Activated CD4-positive, alpha-beta memory T cell treated with anti-CD3 and anti-CD28 coated beads for 36 hours (primary cell): ENCODE measurements around the gene ADGRB3. TPM values are rescaled to one million over a fixed set of nuclear protein-coding genes. Genes with fewer than 3 reads are reported as not detected.

Source experiments
- CTCF ChIA-PET: fragments of 350-600 bp; sonication (Branson Sonifier 250); formaldehyde crosslinking; loops from one replicate; lab custom pipeline; 2021; ENCODE audit warnings: antibody characterized with exemption, inconsistent platforms; lab: Charles Lee
- POLR2A ChIA-PET: fragments of 350-600 bp; sonication (Branson Sonifier 250); formaldehyde crosslinking; loops from one replicate; lab custom pipeline; 2021; ENCODE audit warnings: antibody characterized with exemption; lab: Charles Lee
- DNase-seq: peaks from one replicate; pipeline ENCODE4 v3.0.0-alpha.2; 2020
- H3K27ac Mint-ChIP-seq: one replicate; pipeline ENCODE4 v1.8.0; 2021; ENCODE audit warnings: mixed read lengths
- H3K27me3 Mint-ChIP-seq: one replicate; pipeline ENCODE4 v1.8.0; 2021; ENCODE audit warnings: mixed read lengths
- H3K36me3 Mint-ChIP-seq: one replicate; pipeline ENCODE4 v1.8.0; 2021; ENCODE audit warnings: mixed read lengths
- H3K4me1 Mint-ChIP-seq: one replicate; pipeline ENCODE4 v1.8.0; 2021; ENCODE audit warnings: low read depth, mixed read lengths
- H3K4me3 Mint-ChIP-seq: one replicate; pipeline ENCODE4 v1.8.0; 2021; ENCODE audit warnings: mild to moderate bottlenecking, mixed read lengths
- H3K9me3 Mint-ChIP-seq: one replicate; pipeline ENCODE4 v1.8.0; 2021; ENCODE audit warnings: mixed read lengths
- intact Hi-C: fragments of 100-400 bp; cut with micrococcal nuclease; formaldehyde crosslinking; loops from one replicate; pipeline ENCODE4 v1.15.1; 2023
- total RNA-seq, 2 experiments: library from RNA; stranded (reverse); gene quantifications; one replicate each; pipeline ENCODE4 v1.2.3, GENCODE V29; 2021

Gene ADGRB3
- total RNA-seq, 2 experiments from 2014 or later = not detected

- ChIA-PET CTCF (interaction anchor here (1.0 kb wide), 1 partner anchor 27 kb away, joined by 3 read pairs; no protein-coding TSS in a partner anchor), POLR2A (no interaction called here)
- Mint-ChIP-seq H3K4me3 (no peak overlapping the region), H3K27me3 (no peaks in the 10 kb centered on the region), H3K36me3 (no peaks in the 10 kb centered on the region), H3K27ac (no peak overlapping the region), H3K4me1 (no peaks in the 10 kb centered on the region), H3K9me3 (no peaks in the 10 kb centered on the region)
- no peak for DNase-seq
- intact Hi-C loops = no loop called here
These were observed 359.4 kb downstream of the ADGRB3 start for GRCh38 chr6:68994521-68994920.

DNA sequence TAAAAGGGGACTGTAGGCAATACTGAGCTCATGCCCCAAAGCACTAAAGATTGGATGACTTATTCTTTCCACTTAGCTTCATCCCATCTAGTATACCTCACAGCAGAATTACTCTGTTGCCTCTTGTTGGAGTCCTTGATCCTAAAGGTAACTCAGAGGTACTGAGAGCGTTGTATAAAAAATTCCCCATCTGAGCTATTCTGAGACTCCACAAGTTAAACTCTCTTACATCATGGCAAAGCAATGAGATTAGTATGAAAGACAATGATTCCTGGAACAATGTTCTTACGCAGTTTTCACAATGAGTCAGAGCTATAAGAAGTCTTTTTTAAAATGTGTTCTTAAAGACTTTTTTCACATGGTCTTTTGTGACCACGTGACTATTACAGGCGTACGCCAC, 370.1 kb downstream of the ADGRB3 start:
- H3K36me3 Mint-ChIP-seq = no peaks in the 10 kb centered on the region
- ChIA-PET POLR2A (no interaction called here), CTCF (no interaction called here)
- no peak overlapping the region for H3K27ac Mint-ChIP-seq
- DNase-seq = no peak
- no peaks in the 10 kb centered on the region for H3K9me3 Mint-ChIP-seq
- H3K4me1 Mint-ChIP-seq = no peaks in the 10 kb centered on the region
- H3K27me3 Mint-ChIP-seq = no peaks in the 10 kb centered on the region
- intact Hi-C loops = no loop called here
- no peak overlapping the region for H3K4me3 Mint-ChIP-seq

DNA sequence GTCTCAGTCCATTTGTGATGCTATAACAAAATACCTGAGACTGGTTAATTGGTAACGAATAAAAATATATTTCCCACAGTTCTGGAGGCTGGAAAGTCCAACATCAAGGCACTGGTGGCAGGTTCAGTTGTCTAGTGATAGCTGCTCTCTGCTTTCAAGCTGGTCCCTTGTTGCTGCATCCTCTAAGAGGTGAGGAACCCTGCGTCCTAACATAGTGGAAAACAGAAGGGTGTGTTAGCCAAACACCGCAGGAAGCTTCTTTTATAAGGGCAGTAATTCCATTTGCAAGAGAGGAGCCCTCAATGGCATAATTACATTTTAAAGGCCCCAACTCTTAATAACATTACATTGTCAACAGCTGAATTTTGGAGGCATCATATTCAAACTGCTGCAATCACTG, 372.7 kb downstream of the ADGRB3 start:
- H3K36me3 Mint-ChIP-seq = no peaks in the 10 kb centered on the region
- no peaks in the 10 kb centered on the region for H3K4me1 Mint-ChIP-seq
- H3K9me3 Mint-ChIP-seq = no peaks in the 10 kb centered on the region
- CTCF ChIA-PET = no interaction called here
- H3K27me3 Mint-ChIP-seq = no peaks in the 10 kb centered on the region
- POLR2A ChIA-PET = no interaction called here
- intact Hi-C loops = no loop called here
- H3K4me3 Mint-ChIP-seq = no peak overlapping the region
- DNase-seq = no peak
- H3K27ac Mint-ChIP-seq = no peak overlapping the region

GRCh38 chr6:69012211-69012610, 377.1 kb downstream of the ADGRB3 start:
- POLR2A ChIA-PET = no interaction called here
- no peaks in the 10 kb centered on the region for H3K27me3 Mint-ChIP-seq
- H3K27ac Mint-ChIP-seq = no peak overlapping the region
- no peaks in the 10 kb centered on the region for H3K4me1 Mint-ChIP-seq
- no peak for DNase-seq
- intact Hi-C loops = no loop called here
- H3K36me3 Mint-ChIP-seq = no peaks in the 10 kb centered on the region
- CTCF ChIA-PET = no interaction called here
- H3K4me3 Mint-ChIP-seq = no peak overlapping the region
- no peaks in the 10 kb centered on the region for H3K9me3 Mint-ChIP-seq

DNA sequence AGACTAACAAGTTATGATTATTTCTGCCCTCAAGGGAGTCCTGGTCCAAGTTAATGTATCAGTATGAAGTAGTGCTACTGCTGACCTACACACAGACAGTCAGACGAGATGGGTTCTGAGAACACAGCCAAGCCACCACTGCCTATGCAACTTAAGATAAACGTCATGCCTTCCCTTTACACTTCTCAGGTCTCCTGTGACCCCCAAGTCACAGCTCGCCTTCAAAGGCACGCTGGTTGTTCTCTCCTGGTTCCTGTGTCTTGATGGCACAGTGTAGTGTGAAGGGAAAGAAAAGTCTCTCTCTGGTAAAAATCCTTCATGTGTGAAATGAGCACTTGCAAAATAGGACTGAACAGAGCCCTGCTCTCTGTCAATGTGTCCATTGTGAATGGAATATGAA, 377.8 kb downstream of the ADGRB3 start:
- no peaks in the 10 kb centered on the region for H3K9me3 Mint-ChIP-seq
- intact Hi-C loops = no loop called here
- no peaks in the 10 kb centered on the region for H3K27me3 Mint-ChIP-seq
- CTCF ChIA-PET = no interaction called here
- POLR2A ChIA-PET = no interaction called here
- no peaks in the 10 kb centered on the region for H3K36me3 Mint-ChIP-seq
- H3K27ac Mint-ChIP-seq = no peak overlapping the region
- no peaks in the 10 kb centered on the region for H3K4me1 Mint-ChIP-seq
- no peak for DNase-seq
- H3K4me3 Mint-ChIP-seq = no peak overlapping the region

- Mint-ChIP-seq H3K4me1 (no peaks in the 10 kb centered on the region), H3K27ac (no peak overlapping the region), H3K27me3 (no peaks in the 10 kb centered on the region), H3K9me3 (no peaks in the 10 kb centered on the region), H3K4me3 (no peak overlapping the region), H3K36me3 (no peaks in the 10 kb centered on the region)
- POLR2A ChIA-PET = no interaction called here
- no peak for DNase-seq
- CTCF ChIA-PET = no interaction called here
- intact Hi-C loops = no loop called here
These were observed 383.8 kb downstream of the ADGRB3 start for GRCh38 chr6:69018906-69019305.

GRCh38 chr6:69019832-69020231, 384.8 kb downstream of the ADGRB3 start:
- Mint-ChIP-seq H3K36me3 (no peaks in the 10 kb centered on the region), H3K4me1 (no peaks in the 10 kb centered on the region), H3K27ac (no peak overlapping the region), H3K27me3 (no peaks in the 10 kb centered on the region), H3K9me3 (no peaks in the 10 kb centered on the region), H3K4me3 (no peak overlapping the region)
- intact Hi-C loops = no loop called here
- CTCF ChIA-PET = no interaction called here
- POLR2A ChIA-PET = no interaction called here
- DNase-seq = no peak

GRCh38 chr6:69022993-69023392, 387.9 kb downstream of the ADGRB3 start:
- Mint-ChIP-seq H3K27me3 (no peaks in the 10 kb centered on the region), H3K9me3 (no peaks in the 10 kb centered on the region), H3K36me3 (no peaks in the 10 kb centered on the region), H3K4me3 (no peak overlapping the region), H3K27ac (no peak overlapping the region), H3K4me1 (no peaks in the 10 kb centered on the region)
- ChIA-PET CTCF (no interaction called here), POLR2A (no interaction called here)
- no peak for DNase-seq
- intact Hi-C loops = no loop called here

GRCh38 chr6:69026243-69026642, 391.2 kb downstream of the ADGRB3 start:
- Mint-ChIP-seq H3K4me1 (no peaks in the 10 kb centered on the region), H3K4me3 (no peak overlapping the region), H3K36me3 (no peaks in the 10 kb centered on the region), H3K9me3 (no peaks in the 10 kb centered on the region), H3K27ac (no peak overlapping the region), H3K27me3 (no peaks in the 10 kb centered on the region)
- intact Hi-C loops = no loop called here
- DNase-seq = no peak
- POLR2A ChIA-PET = no interaction called here
- CTCF ChIA-PET = no interaction called here

- intact Hi-C loops = no loop called here
- no peaks in the 10 kb centered on the region for H3K36me3 Mint-ChIP-seq
- no peaks in the 10 kb centered on the region for H3K9me3 Mint-ChIP-seq
- POLR2A ChIA-PET = no interaction called here
- H3K4me3 Mint-ChIP-seq = no peak overlapping the region
- no peaks in the 10 kb centered on the region for H3K4me1 Mint-ChIP-seq
- H3K27me3 Mint-ChIP-seq = no peaks in the 10 kb centered on the region
- CTCF ChIA-PET = no interaction called here
- H3K27ac Mint-ChIP-seq = no peak overlapping the region
- no peak for DNase-seq
These were observed 391.6 kb downstream of the ADGRB3 start for GRCh38 chr6:69026715-69027114.

GRCh38 chr6:69027861-69028260, 392.8 kb downstream of the ADGRB3 start:
- H3K4me1 Mint-ChIP-seq = no peaks in the 10 kb centered on the region
- DNase-seq = no peak
- no peaks in the 10 kb centered on the region for H3K9me3 Mint-ChIP-seq
- no peaks in the 10 kb centered on the region for H3K36me3 Mint-ChIP-seq
- H3K27me3 Mint-ChIP-seq = no peaks in the 10 kb centered on the region
- ChIA-PET CTCF (no interaction called here), POLR2A (no interaction called here)
- no peak overlapping the region for H3K27ac Mint-ChIP-seq
- intact Hi-C loops = no loop called here
- no peak overlapping the region for H3K4me3 Mint-ChIP-seq

GRCh38 chr6:69038841-69039240, 403.8 kb downstream of the ADGRB3 start:
- intact Hi-C loops = no loop called here

GRCh38 chr6:69042297-69042696, 407.2 kb downstream of the ADGRB3 start:
- no peak overlapping the region for H3K27ac Mint-ChIP-seq
- H3K27me3 Mint-ChIP-seq = no peaks in the 10 kb centered on the region
- no peaks in the 10 kb centered on the region for H3K36me3 Mint-ChIP-seq
- POLR2A ChIA-PET = no interaction called here
- no peaks in the 10 kb centered on the region for H3K4me1 Mint-ChIP-seq
- DNase-seq = no peak
- CTCF ChIA-PET = no interaction called here
- intact Hi-C loops = no loop called here
- no peaks in the 10 kb centered on the region for H3K9me3 Mint-ChIP-seq
- H3K4me3 Mint-ChIP-seq = no peak overlapping the region

More at GRCh38 chr6:69038841-69039240, 403.8 kb downstream of the ADGRB3 start:
- ChIA-PET POLR2A (no interaction called here), CTCF (no interaction called here)
- H3K9me3 Mint-ChIP-seq = no peaks in the 10 kb centered on the region
- no peak overlapping the region for H3K4me3 Mint-ChIP-seq
- no peaks in the 10 kb centered on the region for H3K36me3 Mint-ChIP-seq
- H3K27me3 Mint-ChIP-seq = no peaks in the 10 kb centered on the region
- no peak for DNase-seq
- no peak overlapping the region for H3K27ac Mint-ChIP-seq
- H3K4me1 Mint-ChIP-seq = no peaks in the 10 kb centered on the region

DNA sequence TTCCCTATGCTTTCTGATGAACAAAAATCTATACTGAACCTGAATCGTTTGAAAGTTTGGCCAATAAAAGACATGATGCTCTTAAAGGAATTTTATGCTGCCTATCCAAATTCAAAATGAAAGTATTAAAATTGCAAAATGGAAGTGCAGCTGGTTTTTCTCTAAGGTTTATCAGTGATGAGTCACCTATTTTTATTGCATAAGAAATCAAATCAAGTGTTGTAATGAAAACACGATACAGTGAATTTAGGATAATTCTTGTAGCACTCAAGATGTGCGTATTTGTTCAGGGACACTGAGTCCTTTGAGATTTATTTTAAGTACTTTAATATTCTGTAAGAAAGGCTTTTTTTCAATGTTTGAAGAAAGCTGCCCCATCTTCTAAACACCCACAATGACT, 409.5 kb downstream of the ADGRB3 start:
- no peak overlapping the region for H3K4me3 Mint-ChIP-seq
- intact Hi-C loops = no loop called here
- H3K4me1 Mint-ChIP-seq = no peaks in the 10 kb centered on the region
- no peaks in the 10 kb centered on the region for H3K27me3 Mint-ChIP-seq
- H3K36me3 Mint-ChIP-seq = no peaks in the 10 kb centered on the region
- CTCF ChIA-PET = no interaction called here
- POLR2A ChIA-PET = no interaction called here
- no peak for DNase-seq
- no peak overlapping the region for H3K27ac Mint-ChIP-seq
- no peaks in the 10 kb centered on the region for H3K9me3 Mint-ChIP-seq
